H1 (cell line): ENCODE results near the gene DIPK1A. TPM values are rescaled to one million over a fixed set of nuclear protein-coding genes. Genes with fewer than 3 reads are reported as not detected.

Source experiments
- CTCF ChIA-PET: fragments of 300-600 bp; sonication (Branson Sonifier 250); formaldehyde crosslinking; loops from one replicate; lab custom pipeline; 2021; ENCODE audit not compliant: partially characterized antibody; lab: Charles Lee
- POLR2A ChIA-PET: fragments of 300-600 bp; sonication (Branson Sonifier 250); formaldehyde crosslinking; loops from one replicate; lab custom pipeline; 2021; ENCODE audit warnings: inconsistent platforms; ENCODE audit not compliant: partially characterized antibody; lab: Charles Lee
- DNase-seq, 2 experiments: peaks; one replicate each; pipeline versions ENCODE4 v3.0.0 to v3.0.0-alpha.2; 2010 to 2022; ENCODE audit warnings: low spot score in 2 of 2, low read depth in 1 of 2, mixed read lengths in 1 of 2
- FAIRE-seq: peaks from 2 replicates; lab custom pipeline; 2011; peaks lifted over from hg19 to GRCh38; lab: Jason Lieb, UNC
- H2AFZ ChIP-seq: 2 replicates; pipeline ENCODE4 v1.8.1; 2012; ENCODE audit warnings: low read length, inconsistent platforms
- H2AK5ac ChIP-seq: 2 replicates; pipeline ENCODE4 v1.6.1; 2013; ENCODE audit warnings: low read depth, low read length
- H2BK120ac ChIP-seq: replicated peaks from 2 replicates; pipeline ENCODE3; 2013; ENCODE audit warnings: low read depth, low read length, inconsistent platforms
- H2BK12ac ChIP-seq: 2 replicates; pipeline ENCODE4 v1.6.1; 2013; ENCODE audit warnings: low read depth, low read length
- H2BK15ac ChIP-seq: 2 replicates; pipeline ENCODE4 v1.6.1; 2013; ENCODE audit warnings: low read length
- H2BK20ac ChIP-seq: 2 replicates; pipeline ENCODE4 v1.6.1; 2013; ENCODE audit warnings: low read length
- H2BK5ac ChIP-seq: 2 replicates; pipeline ENCODE4 v1.6.1; 2013; ENCODE audit warnings: low read depth, low read length
- H3K14ac ChIP-seq: 2 replicates; pipeline ENCODE4 v1.6.1; 2013; ENCODE audit warnings: inconsistent platforms; ENCODE audit not compliant: insufficient read length
- H3K18ac ChIP-seq: 2 replicates; pipeline ENCODE4 v1.6.1; 2013; ENCODE audit warnings: low read length; ENCODE audit errors: extremely low read depth
- H3K23ac ChIP-seq: 2 replicates; pipeline ENCODE4 v1.6.1; 2013; ENCODE audit warnings: inconsistent platforms; ENCODE audit not compliant: insufficient read length
- H3K23me2 ChIP-seq: 2 replicates; pipeline ENCODE4 v1.6.1; 2013; ENCODE audit warnings: low read depth, low read length
- H3K27ac ChIP-seq: 2 replicates; pipeline ENCODE4 v1.6.1; 2011; ENCODE audit warnings: low read depth, low read length, inconsistent platforms
- H3K27me3 ChIP-seq, 4 experiments: replicated peaks in 1 of 4; 1 replicate in 1 of 4; 2 replicates in 3 of 4; pipeline versions ENCODE4 v1.6.1 to v1.8.1; 2011 to 2013; ENCODE audit warnings: low read length in 3 of 4, mild to moderate bottlenecking in 3 of 4, inconsistent platforms in 2 of 4, mixed read lengths in 2 of 4, moderate library complexity in 1 of 4; ENCODE audit not compliant: control insufficient read depth in 3 of 4, insufficient read depth in 3 of 4; ENCODE audit errors: extremely low read depth in 1 of 4
- H3K36me3 ChIP-seq, 4 experiments: 2 replicates each; pipeline versions ENCODE4 v1.6.1 to v1.8.1; 2011 to 2013; ENCODE audit warnings: mild to moderate bottlenecking in 4 of 4, low read length in 3 of 4, moderate library complexity in 2 of 4, control low read depth in 1 of 4, inconsistent platforms in 1 of 4; ENCODE audit not compliant: insufficient read depth in 4 of 4, control insufficient read depth in 2 of 4
- H3K4ac ChIP-seq: replicated peaks from 2 replicates; pipeline ENCODE3; 2013; ENCODE audit warnings: low read length, low read depth, mixed read lengths, inconsistent platforms; ENCODE audit not compliant: insufficient read length
- H3K4me1 ChIP-seq, 4 experiments: replicated peaks in 1 of 4; 1 replicate in 1 of 4; 2 replicates in 3 of 4; pipeline versions ENCODE4 v1.6.1 to v1.8.1; 2011 to 2013; ENCODE audit warnings: low read length in 3 of 4, inconsistent platforms in 2 of 4, mixed read lengths in 1 of 4; ENCODE audit not compliant: insufficient read depth in 4 of 4, control insufficient read depth in 3 of 4
- H3K4me2 ChIP-seq, 2 experiments: 2 replicates each; pipeline versions ENCODE4 v1.6.1 to v1.8.1; 2011 to 2013; ENCODE audit warnings: low read depth in 2 of 2, low read length in 2 of 2, control low read depth in 1 of 2, inconsistent platforms in 1 of 2, mild to moderate bottlenecking in 1 of 2; ENCODE audit not compliant: insufficient read depth in 1 of 2
- H3K4me3 ChIP-seq, 4 experiments: fragments of 200-600, 300-600 bp in 1 of 4; sonication (generic), shearing (Covaris generic), sonication (Bioruptor Twin) in 1 of 4; 2 replicates each; pipeline versions ENCODE4 v1.5.1 to v1.8.1; 2011 to 2016; ENCODE audit warnings: low read length in 4 of 4, low read depth in 3 of 4, control low read depth in 2 of 4, inconsistent platforms in 2 of 4, mild to moderate bottlenecking in 2 of 4, mixed read lengths in 1 of 4, moderate library complexity in 1 of 4; ENCODE audit not compliant: insufficient read depth in 2 of 4; ENCODE audit errors: extremely low read depth in 1 of 4
- H3K56ac ChIP-seq: replicated peaks from 2 replicates; pipeline ENCODE3; 2013; ENCODE audit warnings: low read depth, mild to moderate bottlenecking, mixed read lengths, low read length, inconsistent platforms; ENCODE audit not compliant: insufficient read length
- H3K79me1 ChIP-seq: 2 replicates; pipeline ENCODE4 v1.6.1; 2013; ENCODE audit warnings: low read depth, low read length, control low read depth
- H3K79me2 ChIP-seq, 2 experiments: 2 replicates each; pipeline versions ENCODE4 v1.6.1 to v1.8.1; 2012 to 2013; ENCODE audit warnings: low read length in 2 of 2, mild to moderate bottlenecking in 2 of 2, inconsistent platforms in 1 of 2; ENCODE audit not compliant: insufficient read depth in 2 of 2, control insufficient read depth in 1 of 2
- H3K9ac ChIP-seq, 4 experiments: replicated peaks in 1 of 4; 1 replicate in 1 of 4; 2 replicates in 3 of 4; pipeline versions ENCODE4 v1.6.1 to v1.8.1; 2011 to 2013; ENCODE audit warnings: low read depth in 3 of 4, low read length in 3 of 4, control low read depth in 2 of 4, mild to moderate bottlenecking in 2 of 4, moderate library complexity in 2 of 4, inconsistent platforms in 1 of 4; ENCODE audit errors: extremely low read depth in 1 of 4
- H3K9me3 ChIP-seq, 2 experiments: 2 replicates each; pipeline versions ENCODE4 v1.6.1 to v1.8.1; 2012 to 2013; ENCODE audit warnings: mild to moderate bottlenecking in 2 of 2, moderate library complexity in 2 of 2, control low read depth in 1 of 2, inconsistent platforms in 1 of 2, low read depth in 1 of 2, low read length in 1 of 2, mixed read lengths in 1 of 2; ENCODE audit not compliant: insufficient read depth in 2 of 2
- H4K20me1 ChIP-seq, 2 experiments: replicated peaks in 1 of 2; 2 replicates each; pipeline versions ENCODE3 to v1.8.1; 2011 to 2013; ENCODE audit warnings: inconsistent platforms in 2 of 2, low read length in 2 of 2, mild to moderate bottlenecking in 1 of 2; ENCODE audit not compliant: insufficient read depth in 2 of 2, control insufficient read depth in 1 of 2
- H4K5ac ChIP-seq: 2 replicates; pipeline ENCODE4 v1.6.1; 2013; ENCODE audit warnings: low read length, low read depth, mixed read lengths, inconsistent platforms; ENCODE audit not compliant: insufficient read length
- H4K8ac ChIP-seq: 2 replicates; pipeline ENCODE4 v1.8.0; 2013; ENCODE audit warnings: mild to moderate bottlenecking, moderate library complexity, low read length, inconsistent platforms; ENCODE audit not compliant: insufficient read depth; ENCODE audit errors: extremely low read depth
- H4K91ac ChIP-seq: replicated peaks from 2 replicates; pipeline ENCODE3; 2013; ENCODE audit warnings: low read length, mixed read lengths, inconsistent platforms; ENCODE audit not compliant: insufficient read length
- CHD1 ChIP-seq: IDR thresholded peaks from 2 replicates; pipeline ENCODE4 v1.6.1; 2012; ENCODE audit warnings: low read depth, low read length, improper control_type of control experiment
- MAFK ChIP-seq: IDR thresholded peaks from 2 replicates; pipeline ENCODE4 v1.6.1; 2012; ENCODE audit warnings: low read depth, mild to moderate bottlenecking, improper control_type of control experiment, low read length
- NRF1 ChIP-seq: IDR thresholded peaks from 2 replicates; pipeline ENCODE4 v1.6.1; 2011; ENCODE audit warnings: mild to moderate bottlenecking, low read depth, low read length, improper control_type of control experiment
- POLR2A ChIP-seq, 2 experiments: IDR thresholded peaks; 1 replicate in 1 of 2; 2 replicates in 1 of 2; pipeline ENCODE4 v1.6.1; 2011; ENCODE audit warnings: low read depth in 2 of 2, low read length in 2 of 2, mild to moderate bottlenecking in 2 of 2; ENCODE audit errors: control extremely low read depth in 1 of 2
- SRF ChIP-seq: IDR thresholded peaks from 2 replicates; pipeline ENCODE4 v1.6.1; 2011; ENCODE audit warnings: mild to moderate bottlenecking, low read depth, low read length, moderate library complexity
- WGBS, 2 experiments: shearing (Covaris generic) in 1 of 2; methylation state at CpG; one replicate each; pipeline versions ENCODE4 v1.1.6 to v1.1.7; 2013 to 2015; ENCODE audit warnings: low lambda C conversion rate in 2 of 2, mixed read lengths in 2 of 2, inconsistent platforms in 1 of 2, low coverage in 1 of 2, missing lambda C conversion rate in 1 of 2; ENCODE audit not compliant: insufficient replicate concordance in 2 of 2, insufficient coverage in 1 of 2, insufficient read length in 1 of 2; ENCODE audit errors: extremely low coverage in 1 of 2, missing lambda C conversion rate in 1 of 2; 5-methylcytosine and 5-hydroxymethylcytosine counted together
- polyA plus RNA-seq, 7 experiments: library from polyadenylated mRNA; depleted of rRNA in 3 of 7; stranded (reverse) in 5 of 7; unstranded in 2 of 7; fragments of >200 nt in 5 of 7; fragments of 200-250 nt in 2 of 7; gene quantifications; 1 replicate in 5 of 7; 2 replicates in 1 of 7; 4 replicates in 1 of 7; pipeline versions ENCODE4 v1.2.1 to v1.2.3, GENCODE V29; 2011 to 2013; ENCODE audit warnings: missing spikeins in 2 of 7, mixed read lengths in 2 of 7
- total RNA-seq: library from RNA; stranded (reverse); fragmentation: NEBNext Ultra II Directional; extraction: Animal tissue kit (Norgen Biotek cat#: 25700); gene quantifications from 2 replicates; pipeline ENCODE4 v1.2.1, GENCODE V29; 2021

Gene DIPK1A
- total and polyA plus RNA-seq, 2 of the 8 experiments (the other 6 are each of a cell fraction or from before 2014, with no cell fraction given) = 2.5 to 5.0 TPM

DNA sequence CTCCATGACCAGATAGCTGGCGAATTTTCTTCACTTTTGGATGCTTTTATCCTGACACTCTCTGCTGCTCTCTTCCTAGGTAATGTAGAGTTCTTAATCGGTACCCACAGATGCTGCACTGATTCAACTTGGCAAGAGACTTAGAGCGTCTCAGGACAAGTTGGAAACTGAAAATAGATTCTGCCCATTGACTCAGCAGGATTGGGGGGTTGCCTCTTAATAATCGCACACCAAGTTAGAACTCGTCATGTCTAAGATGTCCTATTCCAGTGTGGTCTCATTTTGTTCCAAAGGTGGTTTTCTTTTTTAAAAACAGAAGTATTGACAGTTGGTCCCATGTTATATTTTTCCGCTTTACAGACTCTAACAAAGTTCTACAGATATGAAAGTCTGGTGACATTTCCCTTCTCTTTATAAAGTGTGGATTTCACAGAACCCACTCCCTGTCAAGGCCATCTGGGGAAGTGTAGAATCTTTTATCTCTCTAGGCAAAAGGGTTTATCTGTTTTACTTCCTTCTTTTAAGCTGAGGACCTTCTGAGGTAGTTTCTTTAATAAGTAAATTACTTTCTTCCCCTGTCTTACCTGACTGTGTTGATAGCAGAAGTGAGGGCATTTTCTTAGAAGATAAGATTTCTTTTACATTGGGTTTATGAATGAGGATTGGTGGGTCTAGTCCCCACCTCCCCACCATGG lies 12.1 kb upstream of the DIPK1A start:
- H4K91ac ChIP-seq = no peak overlapping the region
- no peak overlapping the region for H3K56ac ChIP-seq
- CTCF ChIA-PET = interaction anchor here (8.2 kb wide), 1 partner anchor 20 kb away, joined by 67 read pairs; no protein-coding TSS in a partner anchor
- WGBS, 2 experiments = 82% methylated on average over 6 of the region's 6 CpGs; no CpG with 5 or more reads in 1 of the 2 experiments
- no peak overlapping the region for H3K14ac ChIP-seq
- H3K27me3 ChIP-seq = no peaks in the 10 kb centered on the region; a peak in 1 of 7 replicates
- no peak for TF ChIP-seq MAFK
- TF ChIP-seq NRF1 = no peak
- no peak for TF ChIP-seq CHD1
- no peak for TF ChIP-seq SRF
- no peak for TF ChIP-seq POLR2A (IDR thresholded peaks at IDR 0.05; ENCODE audit: control extremely low read depth in 1 of 2, low read depth in 2 of 2, low read length in 2 of 2)
- TF ChIP-seq, all 59 proteins: peak for 0
- Histone ChIP-seq H3K23ac (no peak overlapping the region), H2BK20ac (no peak overlapping the region), H4K5ac (no peak overlapping the region), H3K23me2 (no peaks in the 10 kb centered on the region), H3K9me3 (no peaks in the 10 kb centered on the region), H3K36me3 (no peaks in the 10 kb centered on the region), H3K4me2 (no peak overlapping the region), H4K8ac (no peak overlapping the region), H2BK5ac (no peak overlapping the region), H3K4me3 (no peak overlapping the region), H3K18ac (no peak overlapping the region), H3K79me1 (no peaks in the 10 kb centered on the region), H3K27ac (no peak overlapping the region), H3K4me1 (peaks cover 0 to 6% (median 0%) of the 10 kb centered on the region in 4 experiments; a peak in 1 of 7 replicates), H2BK120ac (no peak overlapping the region), H2AFZ (no peak overlapping the region; the same call in 1 of the 2 replicates), H2BK12ac (no peak overlapping the region), H2AK5ac (no peak overlapping the region), H2BK15ac (no peak overlapping the region), H3K9ac (no peak overlapping the region), H3K79me2 (no peaks in the 10 kb centered on the region), H4K20me1 (no peaks in the 10 kb centered on the region), H3K4ac (no peak overlapping the region)
- FAIRE-seq (no peak), DNase-seq (no peak)
- POLR2A ChIA-PET = interaction anchor here (1.2 to 1.5 kb wide), 2 partner anchors 12 to 131 kb away, joined by 3 to 6 read pairs; partner anchors contain the start of gene DIPK1A
